Endometrial microvascular endothelial cells (primary cell): Measurements from ENCODE around the gene CNTN4. TPM values are rescaled to one million over a fixed set of nuclear protein-coding genes. Genes with fewer than 3 reads are reported as not detected.

Source experiments
- in situ Hi-C: cut with HindIII; loops from 2 replicates; pipeline ENCODE4 v1.10.0; 2017; ENCODE audit warnings: low sequenced_read_pairs, low pct_unique_long_range_greater_than_20kb; ENCODE audit errors: inconsistent ontology term
- total RNA-seq: library from RNA; depleted of rRNA; stranded (reverse); fragments of >200 nt; gene quantifications from one replicate; pipeline ENCODE4 v1.2.3, GENCODE V29; 2015; ENCODE audit errors: inconsistent ontology term

CNTN4 gene
- total RNA-seq, 1 donor from 2014 or later: not detected

DNA sequence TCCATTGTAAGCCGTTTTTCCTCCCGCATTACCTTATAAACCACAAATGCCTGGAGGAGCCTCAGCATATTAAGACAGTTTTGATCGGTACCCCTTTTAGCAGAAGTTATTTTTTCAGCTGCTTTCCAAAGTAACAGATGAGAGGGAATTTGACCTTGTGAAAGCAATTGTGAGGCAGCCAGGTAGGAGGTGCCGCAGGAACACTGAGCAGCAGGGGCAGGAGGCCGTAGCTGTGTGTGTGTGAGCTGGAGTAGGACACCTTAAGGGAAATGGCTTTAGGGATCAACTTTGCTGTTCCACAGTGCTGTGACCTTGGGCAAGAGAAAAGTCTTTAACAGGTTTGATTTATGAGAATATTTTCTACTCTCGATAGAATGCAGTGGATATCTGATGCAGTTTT, 529.5 kb downstream of the CNTN4 start:
- in situ Hi-C loops: no loop called here

GRCh38 chr3:2635511-2635910, 536.8 kb downstream of the CNTN4 start:
- in situ Hi-C loops: no loop called here

DNA sequence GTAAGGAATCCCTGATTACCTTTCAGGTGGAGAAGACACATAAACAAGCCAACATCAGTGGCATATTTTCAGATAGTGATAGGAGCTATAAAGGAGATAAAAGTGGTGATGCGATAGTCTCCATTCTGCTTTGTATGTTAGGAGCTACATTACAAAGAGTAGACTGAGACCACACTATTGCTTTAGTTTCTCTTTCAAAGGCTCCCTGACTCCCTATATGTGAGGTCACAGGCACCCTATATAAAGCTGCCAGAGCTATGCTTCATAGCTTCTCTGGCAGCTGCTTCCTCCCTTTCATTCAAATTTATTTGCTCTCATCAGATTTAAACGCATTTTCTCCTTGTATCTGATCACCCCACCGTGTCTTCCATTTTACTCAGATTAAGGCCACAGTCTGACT, 544.9 kb downstream of the CNTN4 start:
- in situ Hi-C loops: no loop called here

- in situ Hi-C loops: no loop called here
Measured at GRCh38 chr3:2645001-2645400, 546.3 kb downstream of the CNTN4 start.

DNA sequence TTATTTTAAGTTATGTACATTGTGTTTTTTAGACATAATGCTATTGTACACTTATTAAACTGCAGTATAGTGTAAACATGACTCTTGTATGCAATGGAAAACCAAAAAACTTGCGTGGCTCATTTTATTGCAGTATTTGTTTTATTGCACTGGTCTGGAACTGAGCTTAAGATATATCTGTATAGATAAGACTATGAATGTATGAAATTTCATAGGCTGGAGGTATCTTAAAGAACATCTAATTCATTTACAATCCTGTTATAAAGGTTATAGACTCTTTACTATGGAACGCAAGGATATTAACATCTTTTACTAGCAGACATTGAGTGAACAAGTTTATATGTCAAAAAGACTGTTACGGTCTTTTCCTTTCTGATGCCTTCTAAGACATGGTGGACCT, 552.1 kb downstream of the CNTN4 start:
- in situ Hi-C loops: no loop called here

DNA sequence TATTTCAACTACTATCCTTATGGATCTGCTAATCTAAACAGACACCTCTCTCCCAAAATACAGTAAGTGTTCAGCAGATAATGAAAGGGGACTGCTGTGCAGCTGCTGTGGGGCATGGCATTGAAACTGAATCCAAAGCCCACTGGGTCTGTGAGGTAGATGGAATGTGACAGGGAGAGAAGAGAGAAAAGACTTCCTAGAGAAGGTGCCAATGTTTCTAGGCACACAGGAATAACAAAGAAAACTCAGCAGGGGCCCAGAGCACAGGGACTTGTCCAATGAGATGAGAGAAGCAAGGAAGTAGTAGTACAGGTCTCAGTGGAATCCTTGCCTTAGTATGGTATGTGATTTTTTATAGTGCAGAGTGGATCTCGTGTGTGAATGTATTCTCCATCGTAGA, 553.7 kb downstream of the CNTN4 start:
- in situ Hi-C loops: no loop called here

GRCh38 chr3:2653706-2654105, 555.0 kb downstream of the CNTN4 start:
- in situ Hi-C loops: no loop called here

DNA sequence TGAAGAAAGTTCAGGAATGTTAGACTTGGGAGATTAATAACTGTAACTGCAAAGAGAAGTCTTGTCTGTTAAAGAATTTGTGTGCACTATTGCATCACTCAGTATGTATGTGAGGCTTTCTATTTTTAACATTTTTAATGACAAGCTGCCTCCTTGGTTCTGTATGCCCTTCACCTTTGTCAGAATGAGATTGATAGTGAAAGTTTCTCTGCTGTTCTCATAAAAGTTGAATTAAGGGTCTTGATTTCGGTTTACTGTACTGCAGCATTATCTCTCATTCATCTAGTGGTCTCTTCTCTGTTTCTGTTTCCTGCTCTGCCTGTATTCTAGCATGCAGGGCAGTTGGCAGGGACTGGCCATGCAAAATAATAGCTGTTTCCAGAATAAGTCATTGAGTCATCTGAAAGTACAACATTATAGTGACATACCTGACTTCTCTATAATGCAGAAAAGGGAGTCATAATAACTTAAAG, 556.6 kb downstream of the CNTN4 start:
- in situ Hi-C loops: no loop called here

DNA sequence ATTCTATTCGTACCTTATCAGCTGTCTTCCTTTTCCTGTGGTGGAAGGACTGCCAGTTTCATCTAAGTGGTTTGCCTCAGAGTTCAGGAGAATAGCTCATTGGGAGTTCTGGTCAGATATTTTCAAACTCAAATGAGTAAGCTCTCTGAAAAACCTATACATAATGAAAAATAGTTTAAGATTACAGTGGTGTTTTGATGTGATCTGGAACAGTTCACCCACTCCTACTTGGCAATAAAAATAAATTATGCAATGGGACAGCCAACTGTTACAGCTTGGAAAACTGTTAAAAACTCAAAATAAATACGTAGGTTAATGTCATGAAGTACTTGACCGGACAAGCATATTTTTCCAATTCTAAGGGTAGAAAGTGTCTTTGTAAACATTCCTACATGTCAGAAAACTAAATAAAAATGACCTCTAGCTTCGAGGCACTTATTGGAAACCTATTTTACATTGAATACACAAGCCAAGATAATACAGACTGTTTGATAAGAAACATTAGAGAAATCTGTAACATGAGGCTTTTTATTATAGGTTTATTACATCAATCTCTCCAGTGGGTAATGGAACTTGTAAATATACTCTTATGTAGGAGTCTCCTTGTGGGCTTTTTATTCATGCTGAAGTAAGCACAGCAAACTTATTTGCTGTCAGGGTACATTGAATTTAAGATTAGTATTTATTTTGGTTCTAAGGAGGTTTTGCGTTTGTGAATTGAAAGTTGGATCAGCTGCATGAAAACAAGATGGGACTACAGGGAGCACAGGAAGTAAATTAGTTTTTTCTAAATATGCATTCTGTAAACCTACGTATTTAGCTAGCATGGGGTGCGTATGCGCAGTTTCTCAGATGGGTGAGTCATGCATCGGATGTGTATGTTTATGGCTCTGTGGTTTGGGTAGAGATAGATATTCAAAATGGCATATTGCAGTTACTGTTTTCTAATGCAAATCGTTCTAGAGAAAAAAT, 558.4 kb downstream of the CNTN4 start:
- in situ Hi-C loops: no loop called here

GRCh38 chr3:2657971-2658370, 559.3 kb downstream of the CNTN4 start:
- in situ Hi-C loops: no loop called here

GRCh38 chr3:2659896-2660295, 561.2 kb downstream of the CNTN4 start:
- in situ Hi-C loops: no loop called here

GRCh38 chr3:2661078-2661477, 562.4 kb downstream of the CNTN4 start:
- in situ Hi-C loops: no loop called here

GRCh38 chr3:2677501-2677900, 578.8 kb downstream of the CNTN4 start:
- in situ Hi-C loops: no loop called here

- in situ Hi-C loops: no loop called here
Measured at GRCh38 chr3:2680236-2680635, 581.6 kb downstream of the CNTN4 start.

- in situ Hi-C loops: no loop called here
Measured at GRCh38 chr3:2684046-2684445, 585.4 kb downstream of the CNTN4 start.

DNA sequence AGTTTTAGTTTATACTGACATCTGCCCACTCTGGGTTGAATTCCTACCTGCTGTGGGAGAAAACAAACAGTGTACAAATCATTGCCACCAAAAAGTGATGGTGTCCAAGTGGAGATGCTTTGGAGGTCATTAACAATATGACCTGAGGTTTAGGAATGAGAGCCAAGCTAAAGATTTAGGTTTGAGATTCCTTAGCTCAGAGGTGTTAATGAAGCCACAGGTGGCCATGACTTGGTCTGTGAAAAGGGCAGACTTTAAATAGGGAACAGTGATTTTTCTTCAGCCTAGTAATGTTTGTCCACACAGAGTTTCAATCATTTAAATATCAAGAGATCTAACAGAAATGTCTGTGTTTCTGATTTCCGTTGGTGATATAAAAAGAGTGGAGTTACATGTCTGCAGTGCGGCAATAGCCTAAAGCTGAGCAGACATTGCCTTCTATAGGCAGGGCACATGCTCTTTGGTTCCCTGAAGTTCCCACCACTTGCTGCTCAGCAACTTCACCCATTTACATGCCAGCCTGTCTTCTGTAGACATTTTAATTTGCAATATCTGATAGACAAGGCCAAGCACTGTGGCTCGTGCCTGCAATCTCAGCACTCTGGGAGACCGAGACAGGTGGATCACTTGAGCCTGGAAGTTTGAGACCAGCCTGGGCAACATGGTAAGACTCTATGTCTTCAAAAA, 588.3 kb downstream of the CNTN4 start:
- in situ Hi-C loops: no loop called here

GRCh38 chr3:2697589-2697988, 598.9 kb downstream of the CNTN4 start:
- in situ Hi-C loops: no loop called here

DNA sequence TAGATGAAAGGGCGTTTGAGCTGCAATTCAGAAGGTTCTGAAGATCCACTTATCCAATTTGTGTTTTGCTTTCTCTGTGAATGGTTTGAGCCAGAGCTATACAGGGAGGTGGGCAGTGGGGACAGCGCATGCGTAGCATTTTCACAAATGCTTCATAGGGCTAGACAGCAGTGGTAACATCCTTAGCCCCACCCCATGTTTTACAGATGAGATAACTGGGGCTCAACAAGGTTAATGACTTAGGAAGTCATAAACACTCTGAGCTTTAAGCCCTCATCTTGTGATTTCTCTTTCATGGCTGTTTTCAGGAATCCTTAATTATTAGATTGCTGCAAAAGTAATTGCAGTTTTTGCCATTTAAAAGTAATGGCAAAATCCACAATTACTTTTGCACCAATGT, 602.8 kb downstream of the CNTN4 start:
- in situ Hi-C loops: no loop called here

DNA sequence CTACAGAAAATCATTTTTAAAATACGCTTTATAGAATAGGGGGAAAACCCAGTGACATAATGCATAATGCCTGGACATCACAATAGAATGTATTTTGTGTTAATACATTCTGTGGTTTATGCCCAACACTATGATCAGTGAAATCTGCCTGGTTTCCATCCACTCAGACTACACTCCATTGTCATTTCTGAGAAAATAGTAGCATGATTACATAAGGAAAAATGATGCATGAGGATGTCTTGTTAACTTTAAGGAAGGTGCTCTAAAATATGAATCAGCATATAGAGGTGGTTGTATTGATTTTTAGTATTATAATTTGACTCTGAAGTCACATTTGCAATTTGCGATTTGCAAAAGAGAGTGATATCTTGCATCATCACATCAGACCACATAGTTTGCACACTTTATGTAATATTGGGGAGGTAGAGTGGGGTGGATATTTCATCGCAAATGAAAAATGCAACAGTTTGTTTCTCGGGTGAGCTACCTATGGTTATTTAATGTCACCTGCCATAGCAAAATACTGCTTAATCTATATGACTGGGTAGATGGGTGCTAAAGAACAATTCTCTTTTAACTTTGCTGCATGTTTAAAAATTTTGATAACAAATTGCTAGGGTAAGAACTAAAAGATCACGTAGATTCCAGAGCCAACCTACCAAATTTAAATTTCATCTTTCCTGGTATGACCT, 607.6 kb downstream of the CNTN4 start:
- in situ Hi-C loops: no loop called here

DNA sequence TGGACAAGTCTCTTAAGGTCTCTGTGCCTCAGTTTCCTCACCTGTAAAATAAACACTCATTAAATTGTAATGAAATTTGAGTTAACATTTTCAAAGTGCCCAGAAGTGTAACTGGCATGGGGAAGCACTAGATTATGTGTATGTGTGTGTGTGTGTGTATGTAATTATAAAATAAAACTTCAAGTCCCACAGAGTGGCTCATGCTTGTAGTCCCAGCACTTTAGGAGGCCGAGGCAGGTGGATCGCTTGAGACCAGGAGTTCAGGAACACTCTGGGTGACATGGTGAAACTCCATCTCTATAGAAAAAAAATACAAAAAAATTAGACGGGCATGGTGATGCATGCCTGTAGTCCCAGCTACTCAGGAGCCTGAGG, 608.2 kb downstream of the CNTN4 start:
- in situ Hi-C loops: no loop called here
